ENCODE results near the gene DLEC1. TPM values are rescaled to one million over a fixed set of nuclear protein-coding genes. Genes with fewer than 3 reads are reported as not detected.

The DLEC1 gene
- total and polyA plus RNA-seq, 9 of the 15 experiments (the other 6 are each of a cell fraction or from before 2014, with no cell fraction given), result 0.07 to 0.08 TPM; not detected in 7

DNA sequence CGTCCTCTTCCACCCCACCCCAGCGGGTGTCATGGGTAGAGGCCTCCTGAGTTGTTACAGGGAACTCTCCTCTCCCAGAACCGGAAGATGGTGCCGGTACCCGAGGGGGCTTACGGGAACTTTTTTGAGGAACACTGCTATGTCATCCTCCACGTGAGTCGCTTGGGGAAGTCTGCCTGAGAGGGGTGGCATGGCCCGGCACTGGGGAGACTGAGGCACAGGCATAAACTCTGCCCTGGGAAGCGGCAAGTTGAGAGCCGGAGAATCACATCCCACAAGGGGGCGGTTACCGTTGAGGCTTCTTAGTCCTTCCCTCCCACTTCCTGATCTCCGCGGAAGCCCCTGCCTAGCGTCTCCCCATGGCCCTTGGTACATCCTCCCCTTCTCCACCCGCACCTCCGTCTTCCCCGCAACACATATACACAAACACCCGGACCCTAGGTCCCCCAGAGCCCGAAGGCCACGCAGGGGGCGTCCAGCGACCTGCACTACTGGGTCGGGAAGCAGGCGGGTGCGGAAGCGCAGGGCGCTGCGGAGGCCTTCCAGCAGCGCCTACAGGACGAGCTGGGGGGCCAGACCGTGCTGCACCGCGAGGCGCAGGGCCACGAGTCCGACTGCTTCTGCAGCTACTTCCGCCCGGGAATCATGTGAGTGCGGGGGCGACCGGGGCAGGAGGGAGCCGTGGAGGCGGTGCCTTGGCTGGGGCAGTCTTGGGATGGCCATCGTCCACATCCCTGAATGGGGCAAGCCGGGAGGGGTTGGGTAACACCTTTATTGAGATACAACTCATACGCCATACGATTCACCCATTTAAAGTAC is 45.0 kb upstream of the DLEC1 start (continued):
- TF ChIP-seq, protein P1, sequence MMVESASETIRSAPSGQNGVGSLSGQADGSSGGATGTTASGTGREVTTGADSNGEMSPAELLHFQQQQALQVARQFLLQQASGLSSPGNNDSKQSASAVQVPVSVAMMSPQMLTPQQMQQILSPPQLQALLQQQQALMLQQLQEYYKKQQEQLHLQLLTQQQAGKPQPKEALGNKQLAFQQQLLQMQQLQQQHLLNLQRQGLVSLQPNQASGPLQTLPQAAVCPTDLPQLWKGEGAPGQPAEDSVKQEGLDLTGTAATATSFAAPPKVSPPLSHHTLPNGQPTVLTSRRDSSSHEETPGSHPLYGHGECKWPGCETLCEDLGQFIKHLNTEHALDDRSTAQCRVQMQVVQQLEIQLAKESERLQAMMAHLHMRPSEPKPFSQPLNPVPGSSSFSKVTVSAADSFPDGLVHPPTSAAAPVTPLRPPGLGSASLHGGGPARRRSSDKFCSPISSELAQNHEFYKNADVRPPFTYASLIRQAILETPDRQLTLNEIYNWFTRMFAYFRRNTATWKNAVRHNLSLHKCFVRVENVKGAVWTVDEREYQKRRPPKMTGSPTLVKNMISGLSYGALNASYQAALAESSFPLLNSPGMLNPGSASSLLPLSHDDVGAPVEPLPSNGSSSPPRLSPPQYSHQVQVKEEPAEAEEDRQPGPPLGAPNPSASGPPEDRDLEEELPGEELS (CRISPR knock-in tag; IDR thresholded peaks at IDR 0.05; ENCODE audit: borderline replicate concordance), result peak; percentile 90; the same call in 1 of the 2 replicates
- no peak for TF ChIP-seq RFX7 (CRISPR knock-in tag; IDR thresholded peaks at IDR 0.05)
- TF ChIP-seq CHD1 (IDR thresholded peaks at IDR 0.05; ENCODE audit: low read length), result no peak
- peak; percentile 88 for TF ChIP-seq TAF1 (IDR thresholded peaks at IDR 0.05; ENCODE audit: control insufficient read depth, extremely low read depth, insufficient read depth, low read length, severe bottlenecking)
- no peak for TF ChIP-seq ZNF3 (CRISPR knock-in tag; IDR thresholded peaks at IDR 0.05)
- 0 out of 2 replicates have a peak, but pooled peaks have one; percentile 42 for TF ChIP-seq ZSCAN29 (IDR thresholded peaks at IDR 0.05)
- no peak for TF ChIP-seq ZFP1 (CRISPR knock-in tag; IDR thresholded peaks at IDR 0.05)
- TF ChIP-seq PHB2 (IDR thresholded peaks at IDR 0.05; ENCODE audit: low read depth), result peak; percentile 30; the same call in 1 of the 2 replicates
- TF ChIP-seq, protein P2, sequence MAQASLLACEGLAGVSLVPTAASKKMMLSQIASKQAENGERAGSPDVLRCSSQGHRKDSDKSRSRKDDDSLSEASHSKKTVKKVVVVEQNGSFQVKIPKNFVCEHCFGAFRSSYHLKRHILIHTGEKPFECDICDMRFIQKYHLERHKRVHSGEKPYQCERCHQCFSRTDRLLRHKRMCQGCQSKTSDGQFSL (CRISPR knock-in tag; IDR thresholded peaks at IDR 0.05), result peak; percentile 70; the same call in 1 of the 2 replicates
- TF ChIP-seq, protein P2 (tag; IDR thresholded peaks at IDR 0.05), result peak in 1 of 2 experiments; percentile 36; a peak in 1 of 4 replicates
- peak; percentile 52 for TF ChIP-seq ZNF644 (tag; IDR thresholded peaks at IDR 0.05; ENCODE audit: low read depth)
- peak; percentile 36 for TF ChIP-seq ARHGAP35 (IDR thresholded peaks at IDR 0.05; ENCODE audit: partially characterized antibody)
- TF ChIP-seq DPF2 (IDR thresholded peaks at IDR 0.05), result peak; percentile 61; the same call in 1 of the 2 replicates
- peak; percentile 100 for TF ChIP-seq POLR2G (IDR thresholded peaks at IDR 0.05; ENCODE audit: low read depth, low read length)
- TF ChIP-seq ILF3 (IDR thresholded peaks at IDR 0.05; ENCODE audit: borderline replicate concordance), result no peak
- peak; percentile 71 to 76 for TF ChIP-seq NRF1 (conservative IDR thresholded peaks at IDR 0.05 in 1 of 2, IDR thresholded peaks at IDR 0.05 in 1 of 2)
- TF ChIP-seq BRD4 (IDR thresholded peaks at IDR 0.05), result peak; percentile 91; the same call in 1 of the 2 replicates
- peak; percentile 94 for TF ChIP-seq NBN (IDR thresholded peaks at IDR 0.05; ENCODE audit: low read depth)
- TF ChIP-seq, protein P3, sequence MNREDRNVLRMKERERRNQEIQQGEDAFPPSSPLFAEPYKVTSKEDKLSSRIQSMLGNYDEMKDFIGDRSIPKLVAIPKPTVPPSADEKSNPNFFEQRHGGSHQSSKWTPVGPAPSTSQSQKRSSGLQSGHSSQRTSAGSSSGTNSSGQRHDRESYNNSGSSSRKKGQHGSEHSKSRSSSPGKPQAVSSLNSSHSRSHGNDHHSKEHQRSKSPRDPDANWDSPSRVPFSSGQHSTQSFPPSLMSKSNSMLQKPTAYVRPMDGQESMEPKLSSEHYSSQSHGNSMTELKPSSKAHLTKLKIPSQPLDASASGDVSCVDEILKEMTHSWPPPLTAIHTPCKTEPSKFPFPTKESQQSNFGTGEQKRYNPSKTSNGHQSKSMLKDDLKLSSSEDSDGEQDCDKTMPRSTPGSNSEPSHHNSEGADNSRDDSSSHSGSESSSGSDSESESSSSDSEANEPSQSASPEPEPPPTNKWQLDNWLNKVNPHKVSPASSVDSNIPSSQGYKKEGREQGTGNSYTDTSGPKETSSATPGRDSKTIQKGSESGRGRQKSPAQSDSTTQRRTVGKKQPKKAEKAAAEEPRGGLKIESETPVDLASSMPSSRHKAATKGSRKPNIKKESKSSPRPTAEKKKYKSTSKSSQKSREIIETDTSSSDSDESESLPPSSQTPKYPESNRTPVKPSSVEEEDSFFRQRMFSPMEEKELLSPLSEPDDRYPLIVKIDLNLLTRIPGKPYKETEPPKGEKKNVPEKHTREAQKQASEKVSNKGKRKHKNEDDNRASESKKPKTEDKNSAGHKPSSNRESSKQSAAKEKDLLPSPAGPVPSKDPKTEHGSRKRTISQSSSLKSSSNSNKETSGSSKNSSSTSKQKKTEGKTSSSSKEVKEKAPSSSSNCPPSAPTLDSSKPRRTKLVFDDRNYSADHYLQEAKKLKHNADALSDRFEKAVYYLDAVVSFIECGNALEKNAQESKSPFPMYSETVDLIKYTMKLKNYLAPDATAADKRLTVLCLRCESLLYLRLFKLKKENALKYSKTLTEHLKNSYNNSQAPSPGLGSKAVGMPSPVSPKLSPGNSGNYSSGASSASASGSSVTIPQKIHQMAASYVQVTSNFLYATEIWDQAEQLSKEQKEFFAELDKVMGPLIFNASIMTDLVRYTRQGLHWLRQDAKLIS (CRISPR knock-in tag; IDR thresholded peaks at IDR 0.05), result peak; percentile 92; the same call in 1 of the 2 replicates
- peak; percentile 48 for TF ChIP-seq CBFA2T3 (IDR thresholded peaks at IDR 0.05)
- peak; percentile 93 for TF ChIP-seq TOE1 (IDR thresholded peaks at IDR 0.05; ENCODE audit: borderline replicate concordance)
- TF ChIP-seq TOE1 (CRISPR knock-in tag; IDR thresholded peaks at IDR 0.05; ENCODE audit: borderline replicate concordance, low read depth), result peak; percentile 94; the same call in 1 of the 2 replicates
